Measurements from ENCODE around the gene NUDT7. TPM values are rescaled to one million over a fixed set of nuclear protein-coding genes. Genes with fewer than 3 reads are reported as not detected.

The NUDT7 gene
- total RNA-seq, 4 donors from 2014 or later: 7.3 to 17.2 (median 11.1) TPM

GRCh38 chr16:77790912-77791311, 68.6 kb downstream of the NUDT7 start:
- ATAC-seq: no peak
- H3K4me1 ChIP-seq: peaks cover 0 to 19% (median 4%) of the 10 kb centered on the region in 3 donors
- H3K27ac ChIP-seq: no peak overlapping the region
- no peak for TF ChIP-seq POLR2AphosphoS5 (IDR thresholded peaks at IDR 0.05)
- TF ChIP-seq POLR2A (IDR thresholded peaks at IDR 0.05): no peak
- TF ChIP-seq EP300 (IDR thresholded peaks at IDR 0.05): no peak
- TF ChIP-seq, protein P1, sequence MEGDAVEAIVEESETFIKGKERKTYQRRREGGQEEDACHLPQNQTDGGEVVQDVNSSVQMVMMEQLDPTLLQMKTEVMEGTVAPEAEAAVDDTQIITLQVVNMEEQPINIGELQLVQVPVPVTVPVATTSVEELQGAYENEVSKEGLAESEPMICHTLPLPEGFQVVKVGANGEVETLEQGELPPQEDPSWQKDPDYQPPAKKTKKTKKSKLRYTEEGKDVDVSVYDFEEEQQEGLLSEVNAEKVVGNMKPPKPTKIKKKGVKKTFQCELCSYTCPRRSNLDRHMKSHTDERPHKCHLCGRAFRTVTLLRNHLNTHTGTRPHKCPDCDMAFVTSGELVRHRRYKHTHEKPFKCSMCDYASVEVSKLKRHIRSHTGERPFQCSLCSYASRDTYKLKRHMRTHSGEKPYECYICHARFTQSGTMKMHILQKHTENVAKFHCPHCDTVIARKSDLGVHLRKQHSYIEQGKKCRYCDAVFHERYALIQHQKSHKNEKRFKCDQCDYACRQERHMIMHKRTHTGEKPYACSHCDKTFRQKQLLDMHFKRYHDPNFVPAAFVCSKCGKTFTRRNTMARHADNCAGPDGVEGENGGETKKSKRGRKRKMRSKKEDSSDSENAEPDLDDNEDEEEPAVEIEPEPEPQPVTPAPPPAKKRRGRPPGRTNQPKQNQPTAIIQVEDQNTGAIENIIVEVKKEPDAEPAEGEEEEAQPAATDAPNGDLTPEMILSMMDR (IDR thresholded peaks at IDR 0.05): no peak
- no peaks in the 10 kb centered on the region for H3K36me3 ChIP-seq
- 67 to 77% methylated on average over 1 to 3 of the region's 3 CpGs for WGBS, 2 donors (ENCODE audit: low coverage in 1 of 2)
- H3K27me3 ChIP-seq: peaks cover 82% of the 10 kb centered on the region
- H3K9me3 ChIP-seq: no peaks in the 10 kb centered on the region
- no peak overlapping the region for H3K4me3 ChIP-seq

Other genes starting within 250 kb of the NUDT7 start
- 1 to 10 TPM in 3 of 4 donors, under 1 TPM in 1; 0.89 to 4.7 (median 2.3) TPM for gene VAT1L, start 66.0 kb downstream of the NUDT7 start, total RNA-seq

All from gastroesophageal sphincter (tissue), 4 donors.